GM20000 (cell line): ENCODE results near the gene EEF1A2.

ENCODE experiments used
- DNase-seq: peaks from one replicate; pipeline ENCODE4 v3.0.0; 2012; ENCODE audit warnings: low spot score
- TF ChIP-seq, protein P1 (sequence below): IDR thresholded peaks from 2 replicates; pipeline ENCODE4 v1.5.1; 2012; ENCODE audit warnings: mild to moderate bottlenecking, control low read depth; ENCODE audit errors: extremely low read depth, missing control alignments

Gene EEF1A2

DNA sequence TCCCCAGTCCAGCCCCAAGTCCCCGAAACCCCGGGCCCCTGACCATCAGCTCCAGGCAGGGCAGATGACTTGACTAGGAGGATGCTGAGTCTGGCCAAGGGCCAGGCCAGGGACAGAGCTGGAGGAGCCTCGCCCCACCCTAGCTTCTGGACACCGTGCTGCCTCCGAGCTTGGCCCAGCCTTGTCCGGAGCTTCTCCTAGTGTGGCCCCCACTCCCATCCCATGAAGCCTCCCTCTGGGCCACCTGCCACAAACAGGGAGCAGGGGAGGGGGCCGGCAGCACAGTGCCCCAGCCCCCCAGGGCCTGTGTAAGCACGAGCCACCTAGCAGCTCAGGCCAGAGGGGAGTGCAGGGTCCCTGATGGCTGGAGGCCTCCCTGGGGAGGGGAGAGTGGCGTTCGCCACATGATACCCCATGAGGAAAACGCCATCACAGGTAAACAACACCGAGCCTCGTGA, 5.3 kb downstream of the EEF1A2 start:
- DNase-seq: no peak
- TF ChIP-seq, protein P1, sequence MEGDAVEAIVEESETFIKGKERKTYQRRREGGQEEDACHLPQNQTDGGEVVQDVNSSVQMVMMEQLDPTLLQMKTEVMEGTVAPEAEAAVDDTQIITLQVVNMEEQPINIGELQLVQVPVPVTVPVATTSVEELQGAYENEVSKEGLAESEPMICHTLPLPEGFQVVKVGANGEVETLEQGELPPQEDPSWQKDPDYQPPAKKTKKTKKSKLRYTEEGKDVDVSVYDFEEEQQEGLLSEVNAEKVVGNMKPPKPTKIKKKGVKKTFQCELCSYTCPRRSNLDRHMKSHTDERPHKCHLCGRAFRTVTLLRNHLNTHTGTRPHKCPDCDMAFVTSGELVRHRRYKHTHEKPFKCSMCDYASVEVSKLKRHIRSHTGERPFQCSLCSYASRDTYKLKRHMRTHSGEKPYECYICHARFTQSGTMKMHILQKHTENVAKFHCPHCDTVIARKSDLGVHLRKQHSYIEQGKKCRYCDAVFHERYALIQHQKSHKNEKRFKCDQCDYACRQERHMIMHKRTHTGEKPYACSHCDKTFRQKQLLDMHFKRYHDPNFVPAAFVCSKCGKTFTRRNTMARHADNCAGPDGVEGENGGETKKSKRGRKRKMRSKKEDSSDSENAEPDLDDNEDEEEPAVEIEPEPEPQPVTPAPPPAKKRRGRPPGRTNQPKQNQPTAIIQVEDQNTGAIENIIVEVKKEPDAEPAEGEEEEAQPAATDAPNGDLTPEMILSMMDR: no peak

DNA sequence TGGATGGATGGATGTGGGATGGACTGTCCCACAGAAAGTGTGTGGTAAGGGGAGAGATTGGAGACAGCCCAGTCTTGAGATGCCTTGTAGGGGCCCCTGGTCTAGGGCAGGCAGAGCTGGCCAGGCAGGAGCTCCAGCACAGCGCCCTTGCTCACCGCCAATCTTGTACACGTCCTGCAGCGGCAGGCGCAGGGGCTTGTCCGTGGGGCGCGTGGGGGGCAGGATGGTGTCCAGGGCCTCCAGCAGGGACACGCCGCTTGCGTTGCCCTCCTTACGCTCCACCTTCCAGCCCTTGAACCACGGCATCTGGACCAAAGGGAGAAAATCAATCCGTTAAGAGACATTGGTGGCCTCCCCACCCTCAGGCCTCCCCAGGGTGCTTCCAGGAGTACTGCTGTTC, 5.9 kb downstream of the EEF1A2 start:
- no peak for DNase-seq
- TF ChIP-seq, protein P1: no peak

DNA sequence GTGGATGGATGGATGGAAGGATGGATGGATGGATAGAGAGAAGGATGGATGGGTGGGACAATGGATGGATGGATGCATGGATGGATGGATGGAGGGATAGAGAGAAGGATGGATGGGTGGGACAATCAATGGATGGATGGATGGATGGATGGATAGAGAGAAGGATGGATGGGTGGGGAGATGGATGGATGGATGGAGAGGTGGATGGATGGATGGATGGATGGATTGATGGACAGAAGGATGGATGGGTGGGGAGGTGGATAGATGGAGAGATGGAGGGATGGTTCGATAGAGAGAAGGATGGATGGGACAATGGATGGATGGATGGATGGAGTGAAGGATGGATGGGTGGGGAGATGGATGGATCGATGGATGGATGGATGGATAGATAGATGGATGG, 6.4 kb downstream of the EEF1A2 start:
- DNase-seq: no peak
- TF ChIP-seq, protein P1: no peak

DNA sequence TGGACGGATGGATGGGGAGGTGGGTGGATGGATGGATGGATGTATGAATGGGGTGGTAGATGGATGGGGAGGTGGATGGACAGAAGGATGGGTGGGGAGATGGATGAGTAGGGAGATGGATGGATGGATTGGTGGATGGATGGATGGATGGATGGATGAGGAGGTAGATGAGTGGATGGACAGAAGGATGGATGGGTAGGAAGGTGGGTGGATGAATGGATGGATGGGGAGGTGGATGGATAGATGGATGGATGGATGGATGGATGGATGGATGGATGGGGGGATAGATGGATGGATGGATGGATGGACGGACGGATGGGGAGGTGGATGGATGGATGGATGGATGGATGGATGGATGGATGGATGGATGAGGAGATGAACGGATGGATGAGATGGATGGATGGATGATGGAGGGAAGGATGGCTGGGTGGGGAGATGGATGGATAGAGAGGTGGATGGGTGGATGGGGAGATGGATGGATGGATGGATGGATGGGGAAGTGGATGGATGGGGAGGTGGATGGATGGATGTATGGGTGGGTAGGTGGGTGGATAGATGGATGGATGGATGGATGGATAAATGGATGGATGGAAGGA, 7.2 kb downstream of the EEF1A2 start:
- no peak for DNase-seq
- TF ChIP-seq, protein P1: no peak

DNA sequence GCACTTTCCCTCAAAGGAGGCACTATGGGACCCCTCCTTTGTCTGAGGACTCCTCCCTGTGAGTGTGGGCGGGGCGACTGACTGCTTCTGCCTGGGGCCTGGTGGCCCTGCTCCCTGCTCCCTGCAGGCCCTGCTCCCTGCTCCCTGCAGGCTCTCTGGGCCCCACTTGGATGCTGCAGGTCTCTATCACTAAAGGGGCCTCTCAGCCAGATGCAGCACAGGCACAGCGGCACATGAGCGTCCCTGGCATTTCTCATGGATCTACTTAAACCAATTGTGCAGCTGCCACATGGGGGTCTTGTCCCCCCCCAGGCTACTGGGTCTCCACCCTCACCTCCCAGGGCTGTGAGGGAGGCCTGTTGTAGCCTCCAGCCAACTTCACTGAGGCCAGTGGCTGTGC, 7.8 kb downstream of the EEF1A2 start:
- DNase-seq: no peak
- TF ChIP-seq, protein P1: no peak

DNA sequence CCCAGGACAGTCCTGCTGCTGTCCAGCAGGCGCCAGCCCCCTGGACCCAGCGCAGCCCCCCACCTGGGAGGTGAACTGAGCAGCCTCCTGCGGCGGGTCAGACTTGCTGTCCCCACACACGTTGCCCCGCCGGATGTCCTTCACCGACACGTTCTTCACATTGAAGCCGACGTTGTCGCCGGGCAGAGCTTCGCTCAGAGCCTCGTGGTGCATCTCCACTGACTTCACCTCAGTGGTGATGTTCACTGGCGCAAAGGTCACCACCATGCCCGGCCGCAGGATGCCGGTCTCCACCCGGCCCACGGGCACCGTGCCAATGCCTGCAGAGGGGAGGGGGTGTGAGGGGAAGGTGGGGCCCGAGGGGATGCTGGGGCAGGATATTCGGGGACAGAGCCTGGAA, 8.5 kb downstream of the EEF1A2 start:
- TF ChIP-seq, protein P1: no peak
- no peak for DNase-seq

DNA sequence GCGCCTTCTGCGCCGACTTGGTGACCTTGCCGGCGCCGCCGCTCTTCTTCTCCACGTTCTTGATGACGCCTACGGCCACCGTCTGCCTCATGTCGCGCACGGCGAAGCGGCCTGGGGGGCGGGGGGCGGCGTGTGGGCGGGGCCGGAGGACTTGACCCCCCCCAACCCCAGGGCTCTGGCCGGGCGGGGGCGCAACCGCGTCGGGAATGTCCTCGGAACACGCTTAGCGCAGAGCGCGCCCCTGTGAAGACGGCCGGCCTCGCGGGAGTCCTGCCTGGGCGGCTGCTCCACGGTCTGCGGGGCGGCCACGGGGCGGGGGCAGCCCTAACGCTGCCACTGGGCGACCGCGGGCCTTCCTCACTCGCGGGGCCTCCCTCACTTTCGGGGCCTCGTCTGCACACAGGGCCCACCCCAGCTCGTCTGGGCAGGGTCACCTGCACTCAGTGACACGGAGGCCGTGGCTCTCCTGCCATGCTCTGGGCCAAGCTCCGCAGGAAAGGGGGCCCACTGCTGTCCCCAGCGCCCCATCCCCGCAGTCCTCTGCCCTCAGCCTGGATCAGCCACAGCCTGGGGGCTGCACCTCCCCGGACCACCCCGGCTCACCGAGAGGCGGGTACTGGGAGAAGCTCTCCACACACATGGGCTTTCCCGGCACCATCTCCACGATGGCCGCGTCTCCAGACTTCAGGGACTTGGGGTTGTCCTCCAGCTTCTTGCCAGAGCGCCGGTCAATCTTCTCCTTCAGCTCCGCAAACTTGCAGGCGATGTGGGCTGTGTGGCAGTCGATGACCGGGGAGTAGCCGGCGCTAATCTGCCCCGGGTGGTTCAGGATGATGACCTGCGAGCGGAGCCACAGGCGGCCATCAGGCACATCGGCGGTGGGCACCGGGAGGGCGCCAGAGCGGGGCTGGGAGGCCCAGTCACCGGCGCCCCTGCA, 10.3 kb downstream of the EEF1A2 start:
- DNase-seq: no peak

More for the DNA sequence above, 10.3 kb downstream of the EEF1A2 start:
- TF ChIP-seq, protein P1: no peak
